Glomerular endothelial cell (primary cell): ENCODE data around the gene MYO15B. TPM values are rescaled to one million over a fixed set of nuclear protein-coding genes. Genes with fewer than 3 reads are reported as not detected.

Experiments
- DNase-seq: peaks from one replicate; pipeline ENCODE4 v3.0.0-alpha.2; 2011; ENCODE audit warnings: low read depth, low spot score; ENCODE audit errors: extremely low read depth
- total RNA-seq: library from RNA; depleted of rRNA; stranded (reverse); fragments of >200 nt; gene quantifications from 2 replicates; pipeline ENCODE4 v1.2.3, GENCODE V29; 2015

MYO15B gene
- total RNA-seq: 5.6 and 10.6 TPM in 2 replicates

DNA sequence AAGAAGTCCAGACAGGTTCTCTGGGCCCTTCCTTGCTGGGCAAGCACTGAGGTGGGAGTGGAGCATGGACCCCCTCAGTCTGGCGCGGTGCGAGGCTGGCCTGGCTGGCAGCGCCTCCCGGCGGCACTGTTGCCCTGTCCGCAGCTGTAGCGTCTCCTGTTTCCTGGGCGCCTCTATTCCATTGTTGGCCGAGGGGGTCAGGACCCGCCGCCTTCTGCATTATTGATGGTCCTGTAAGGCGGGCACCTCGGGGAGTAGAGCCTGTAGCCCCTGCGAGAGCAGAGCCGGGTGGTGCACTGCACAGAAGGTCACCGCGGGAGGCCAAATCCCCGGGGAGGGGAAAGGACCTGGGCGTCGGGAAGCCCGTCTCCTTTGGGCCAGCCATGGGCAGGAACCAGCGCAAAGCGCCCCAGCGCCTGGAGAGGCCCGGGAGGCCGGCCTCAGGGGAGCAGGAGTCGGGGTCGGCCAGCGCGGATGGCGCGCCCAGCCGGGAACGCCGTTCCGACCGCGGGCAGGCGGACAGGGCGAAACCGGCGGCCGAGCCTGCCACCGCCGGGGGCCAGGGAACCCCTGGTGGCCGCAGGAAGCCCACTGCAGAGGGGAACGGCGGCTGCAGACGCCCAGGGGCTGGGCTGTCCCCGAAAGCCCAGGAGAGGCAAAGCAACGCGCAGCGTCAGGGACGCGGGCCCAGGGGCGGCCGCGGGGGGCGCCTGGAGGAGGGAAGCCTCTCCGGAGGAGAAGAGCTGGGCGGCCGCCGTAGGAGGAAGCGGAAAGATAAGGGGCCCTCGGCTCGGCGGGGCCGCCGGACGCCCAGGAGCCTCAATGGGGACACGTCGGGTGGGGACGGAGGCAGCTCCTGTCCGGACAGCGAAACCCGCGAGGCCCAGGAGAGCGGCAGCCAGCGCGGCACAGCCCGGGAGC is at the start of gene MYO15B:
TSS of gene MYO15B (plus strand) at position 126 of the 921 bp plus-strand sequence. CDS start at position 384, 258 bp downstream.
- DNase-seq: no peak

DNA sequence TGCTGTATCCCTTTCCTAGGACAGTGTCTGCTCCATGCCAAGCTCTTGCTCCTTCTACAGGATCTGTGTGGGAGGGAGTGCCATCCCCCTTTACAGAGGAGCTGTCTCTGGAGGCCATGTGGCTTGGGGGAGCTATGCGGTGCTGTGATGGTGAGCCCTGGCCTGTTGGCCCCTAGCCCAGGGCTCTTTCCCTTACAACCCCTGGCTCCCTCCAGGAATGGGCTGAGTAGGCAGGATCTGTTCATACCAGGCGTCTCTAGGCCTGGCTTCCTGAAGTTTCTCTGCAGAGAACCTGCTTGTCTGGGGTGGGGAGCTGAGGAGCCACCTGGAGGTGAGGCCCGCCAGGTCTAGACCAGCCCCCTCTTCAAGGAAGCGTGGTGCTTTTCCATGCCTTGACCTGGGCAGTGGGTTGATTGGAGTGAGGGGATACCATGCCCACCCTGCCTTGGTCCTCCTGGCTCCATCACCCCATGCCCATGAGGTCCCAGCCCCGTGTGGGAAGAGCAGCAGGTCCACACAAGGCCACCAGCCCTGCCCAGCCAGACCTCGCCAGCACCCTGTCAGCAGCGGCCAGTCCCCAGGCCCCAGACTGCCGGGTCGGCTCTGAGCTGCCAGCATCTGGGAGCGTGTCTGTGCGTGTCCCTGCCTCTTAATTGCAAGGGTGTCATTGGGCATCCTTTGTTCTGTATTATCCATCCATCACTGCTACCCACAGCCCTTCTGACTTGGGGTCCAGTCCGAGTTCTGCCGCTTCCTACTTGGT is 47.5 kb upstream of the MYO15B start:
- DNase-seq: no peak

- DNase-seq: no peak
Measured at GRCh38 chr17:75540923-75541503, 46.6 kb upstream of the MYO15B start.

DNA sequence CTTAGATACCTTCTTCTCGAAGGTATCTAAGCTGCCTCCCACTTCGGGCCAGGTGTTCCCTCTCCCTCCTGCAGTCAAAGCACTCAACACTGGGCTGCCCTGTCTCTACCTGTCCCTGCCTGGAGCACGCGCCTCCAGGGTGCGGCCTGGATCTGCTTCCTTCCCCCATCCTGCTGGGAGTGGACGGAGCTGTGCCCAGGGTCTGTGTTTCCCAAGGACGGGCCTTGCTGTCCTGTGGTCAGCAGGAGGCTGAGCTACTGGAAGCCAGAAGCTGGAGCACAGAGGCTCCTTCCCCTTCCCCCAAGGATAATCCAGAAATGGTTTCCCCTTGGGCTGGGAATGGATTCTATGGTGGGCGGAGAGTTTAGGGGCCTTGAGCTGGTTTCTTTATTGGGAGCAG is 45.4 kb upstream of the MYO15B start:
- no peak for DNase-seq

GRCh38 chr17:75542728-75543336 is 44.8 kb upstream of the MYO15B start:
- no peak for DNase-seq

GRCh38 chr17:75544250-75544649 is 43.4 kb upstream of the MYO15B start:
- DNase-seq: no peak

- DNase-seq: no peak
Measured at GRCh38 chr17:75546181-75546580, 41.4 kb upstream of the MYO15B start.

- DNase-seq: no peak
Measured at GRCh38 chr17:75547091-75547490, 40.5 kb upstream of the MYO15B start.

- DNase-seq: no peak
Measured at GRCh38 chr17:75548813-75549212, 38.8 kb upstream of the MYO15B start.

- DNase-seq: no peak
Measured at GRCh38 chr17:75549246-75550138, 38.1 kb upstream of the MYO15B start.

DNA sequence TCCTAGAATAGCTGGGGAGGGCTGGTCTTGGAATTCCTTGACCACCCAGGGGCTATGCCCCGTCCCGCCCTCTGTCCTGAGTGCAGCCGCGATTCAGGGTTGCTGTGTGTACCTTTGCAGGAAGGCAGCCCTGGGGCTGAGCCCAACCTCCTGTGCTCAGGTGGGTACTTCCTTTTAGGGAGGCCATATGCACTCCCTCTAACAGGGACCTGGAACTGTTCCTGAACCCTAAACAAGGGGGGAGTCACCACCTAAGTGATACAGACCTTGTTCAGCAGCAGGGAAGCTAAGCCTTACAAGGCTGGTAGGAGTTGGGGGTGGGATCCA is 37.5 kb upstream of the MYO15B start:
- no peak for DNase-seq

DNA sequence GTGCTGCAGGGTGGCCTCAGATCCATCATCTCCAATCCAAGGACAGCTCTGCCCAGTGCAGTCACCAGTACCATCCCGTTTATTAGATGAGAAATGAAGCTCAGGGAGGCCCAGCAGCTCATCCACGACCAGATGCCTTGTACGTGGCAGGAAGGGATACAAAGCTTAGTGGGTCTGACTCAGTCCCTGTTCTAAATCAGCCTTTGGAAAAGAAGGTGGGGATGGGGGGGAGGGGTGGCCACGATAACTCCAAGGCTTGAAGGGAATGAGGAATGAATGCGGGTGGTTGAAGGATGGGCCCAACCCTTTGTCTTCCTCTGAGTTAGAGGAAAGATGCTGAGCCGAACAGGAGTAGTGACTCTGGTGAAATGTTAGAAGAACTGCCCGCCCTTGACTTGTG is 36.3 kb upstream of the MYO15B start:
- DNase-seq: no peak

GRCh38 chr17:75552425-75553294 is 34.9 kb upstream of the MYO15B start:
- DNase-seq: no peak

- DNase-seq: no peak
Measured at GRCh38 chr17:75553295-75554110, 34.1 kb upstream of the MYO15B start.

DNA sequence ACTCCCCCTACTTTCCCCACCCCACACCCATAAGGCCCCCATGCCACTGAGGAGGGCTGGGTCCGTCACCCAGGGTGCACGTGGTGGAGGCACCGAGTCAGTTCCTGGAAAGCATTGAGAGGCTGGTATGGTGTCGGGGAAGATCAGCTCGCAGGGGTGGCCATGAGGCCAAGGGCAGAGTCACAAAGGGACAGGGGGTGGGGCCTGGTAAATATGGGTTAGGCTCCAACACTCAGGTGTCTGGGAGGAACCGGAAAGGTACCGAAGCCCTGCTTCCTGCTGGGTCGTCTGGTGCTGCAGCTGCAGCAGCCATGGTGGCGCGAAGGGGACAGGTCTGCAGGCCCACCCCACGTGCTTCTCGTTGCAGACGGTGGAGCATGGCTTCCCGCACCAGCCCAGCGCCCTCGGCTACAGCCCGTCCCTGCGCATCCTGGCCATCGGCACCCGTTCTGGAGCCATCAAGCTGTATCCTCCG is 31.9 kb upstream of the MYO15B start:
- no peak for DNase-seq

DNA sequence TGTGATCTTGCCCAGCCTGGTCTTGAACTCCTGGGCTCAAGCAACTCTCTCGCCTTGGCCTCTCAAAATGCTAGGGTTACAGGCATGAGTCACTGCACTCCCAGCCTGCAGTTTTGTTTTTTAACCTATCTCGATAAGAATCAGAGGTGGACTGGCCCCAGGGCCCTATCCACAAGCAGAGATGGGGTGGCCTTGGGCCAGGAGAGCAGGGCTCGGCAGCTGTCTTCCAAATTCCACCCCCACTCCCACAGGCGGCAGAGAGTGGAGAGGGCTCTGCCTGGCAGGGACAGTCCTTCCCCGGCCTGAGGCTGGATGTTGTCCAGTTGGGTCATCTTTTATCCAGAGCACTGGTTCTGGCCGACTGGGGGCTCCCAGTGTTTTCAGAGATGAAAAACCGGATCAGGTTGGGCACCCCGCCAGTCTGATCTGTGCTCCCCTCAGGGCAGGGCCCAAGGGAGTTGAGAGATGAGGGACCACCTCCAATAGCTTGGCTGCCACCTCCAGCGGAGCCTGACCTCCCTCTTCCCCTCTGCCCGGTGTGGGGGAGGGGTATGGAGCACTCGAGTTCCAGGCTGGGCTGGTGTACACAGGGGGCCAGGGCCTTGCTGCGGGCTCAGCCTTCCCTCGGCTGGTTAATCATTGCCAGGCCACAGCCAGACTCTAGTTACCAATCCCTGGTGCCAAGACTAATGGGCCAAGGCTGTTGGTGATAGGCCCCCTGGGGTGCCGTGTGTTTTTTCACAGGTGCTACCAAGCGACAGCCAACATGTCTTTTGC is 30.3 kb upstream of the MYO15B start:
- DNase-seq: no peak

- DNase-seq: no peak
Measured at GRCh38 chr17:75557852-75558665, 29.5 kb upstream of the MYO15B start.
